PC-9 (cell line): ENCODE measurements around the gene EMD. TPM values are rescaled to one million over a fixed set of nuclear protein-coding genes. Genes with fewer than 3 reads are reported as not detected.

Experiments
- BruUV-seq: library from RNA; stranded (reverse); fragments of 400-500 nt; replicated peaks from 2 replicates; lab custom pipeline; 2021; lab: Mats Ljungman, UMichigan
- CTCF ChIA-PET: fragments of 300-600 bp; sonication (Branson Sonifier 250); formaldehyde crosslinking; loops from one replicate; lab custom pipeline; 2022; ENCODE audit warnings: antibody characterized with exemption; lab: Charles Lee
- POLR2A ChIA-PET: fragments of 300-600 bp; sonication (Branson Sonifier 250); formaldehyde crosslinking; loops from one replicate; lab custom pipeline; 2022; ENCODE audit warnings: antibody characterized with exemption; ENCODE audit not compliant: unreplicated experiment; lab: Charles Lee
- DNase-seq, 2 experiments: peaks; one replicate each; pipeline versions ENCODE4 v3.0.0 to v3.0.0-alpha.2; 2015 to 2022; ENCODE audit warnings: mixed read lengths in 1 of 2
- H2AFZ ChIP-seq: fragments of 200-600 bp; sonication (generic); 2 replicates; pipeline ENCODE4 v1.8.1; 2017; ENCODE audit warnings: antibody characterized with exemption
- H3F3A ChIP-seq: fragments of 200-600 bp; sonication (generic); 2 replicates; pipeline ENCODE4 v1.8.1; 2017; ENCODE audit warnings: antibody characterized with exemption, mild to moderate bottlenecking, low read depth; ENCODE audit not compliant: insufficient read depth
- H3K27ac ChIP-seq: fragments of 200-600 bp; sonication (generic); 2 replicates; pipeline ENCODE4 v1.6.1; 2016; ENCODE audit warnings: mixed run types
- H3K27me3 ChIP-seq: fragments of 200-600 bp; sonication (generic); 2 replicates; pipeline ENCODE4 v1.6.1; 2016; ENCODE audit warnings: low read depth, mixed run types; ENCODE audit not compliant: insufficient read depth
- H3K36me3 ChIP-seq: fragments of 200-600 bp; sonication (generic); 2 replicates; pipeline ENCODE4 v1.6.1; 2016; ENCODE audit warnings: low read depth, mixed run types
- H3K4me1 ChIP-seq: fragments of 200-600 bp; sonication (generic); replicated peaks from 2 replicates; pipeline ENCODE4 v1.6.1; 2016; ENCODE audit warnings: mixed run types; ENCODE audit not compliant: insufficient read depth
- H3K4me2 ChIP-seq: fragments of 200-600 bp; sonication (generic); 2 replicates; pipeline ENCODE4 v1.6.1; 2017; ENCODE audit warnings: mixed run types
- H3K4me3 ChIP-seq: fragments of 200-600 bp; sonication (generic); 2 replicates; pipeline ENCODE4 v1.6.1; 2016; ENCODE audit warnings: mixed run types
- H3K79me2 ChIP-seq: fragments of 200-600 bp; sonication (generic); 2 replicates; pipeline ENCODE4 v1.6.1; 2017; ENCODE audit warnings: low read depth, mixed run types
- H3K9me2 ChIP-seq: fragments of 200-600 bp; sonication (generic); 2 replicates; pipeline ENCODE4 v1.8.1; 2017; ENCODE audit warnings: mild to moderate bottlenecking; ENCODE audit not compliant: insufficient read depth
- H3K9me3 ChIP-seq: fragments of 200-600 bp; sonication (generic); 2 replicates; pipeline ENCODE4 v1.8.1; 2016; ENCODE audit warnings: low read depth; ENCODE audit not compliant: insufficient read depth
- H4K20me1 ChIP-seq: fragments of 200-600 bp; sonication (generic); 2 replicates; pipeline ENCODE4 v1.8.1; 2017; ENCODE audit not compliant: insufficient read depth
- EZH2 ChIP-seq: fragments of 200-600 bp; sonication (generic); IDR thresholded peaks from 2 replicates; pipeline ENCODE4 v1.8.0; 2017; ENCODE audit warnings: antibody characterized with exemption, low read depth
- intact Hi-C: fragments of 100-400 bp; cut with micrococcal nuclease; formaldehyde crosslinking; loops from one replicate; pipeline ENCODE4 v1.10.0; 2022; ENCODE audit not compliant: unreplicated experiment
- total RNA-seq: library from RNA; stranded (reverse); gene quantifications from 2 replicates; pipeline ENCODE4 v1.2.3, GENCODE V29; 2021
- TF ChIP-seq, protein P1 (sequence below): fragments of 200-600 bp; sonication (generic); conservative IDR thresholded peaks from 2 replicates; pipeline ENCODE4 v1.6.1; 2017; ENCODE audit warnings: mixed run types, antibody characterized with exemption, mild to moderate bottlenecking, moderate library complexity

Gene EMD
- total RNA-seq, 1 experiment from 2014 or later = 164 TPM

- Histone ChIP-seq H3K4me3 (no peak overlapping the region), H4K20me1 (peaks cover 22% of the 10 kb centered on the region), H3K9me3 (no peaks in the 10 kb centered on the region), H3K9me2 (no peaks in the 10 kb centered on the region), H3K27ac (no peak overlapping the region), H3K27me3 (no peaks in the 10 kb centered on the region), H3K36me3 (peaks cover 20% of the 10 kb centered on the region), H2AFZ (no peak overlapping the region), H3K4me1 (peaks cover 11% of the 10 kb centered on the region), H3K4me2 (no peak overlapping the region), H3F3A (peaks cover 42% of the 10 kb centered on the region), H3K79me2 (peaks cover 24% of the 10 kb centered on the region)
- DNase-seq = no peak
- intact Hi-C loops = no loop called here
- ChIA-PET CTCF (no interaction called here), POLR2A (no interaction called here)
- no TSS peak for BruUV-seq
- TF ChIP-seq EZH2 = no peak
- TF ChIP-seq, protein P1, sequence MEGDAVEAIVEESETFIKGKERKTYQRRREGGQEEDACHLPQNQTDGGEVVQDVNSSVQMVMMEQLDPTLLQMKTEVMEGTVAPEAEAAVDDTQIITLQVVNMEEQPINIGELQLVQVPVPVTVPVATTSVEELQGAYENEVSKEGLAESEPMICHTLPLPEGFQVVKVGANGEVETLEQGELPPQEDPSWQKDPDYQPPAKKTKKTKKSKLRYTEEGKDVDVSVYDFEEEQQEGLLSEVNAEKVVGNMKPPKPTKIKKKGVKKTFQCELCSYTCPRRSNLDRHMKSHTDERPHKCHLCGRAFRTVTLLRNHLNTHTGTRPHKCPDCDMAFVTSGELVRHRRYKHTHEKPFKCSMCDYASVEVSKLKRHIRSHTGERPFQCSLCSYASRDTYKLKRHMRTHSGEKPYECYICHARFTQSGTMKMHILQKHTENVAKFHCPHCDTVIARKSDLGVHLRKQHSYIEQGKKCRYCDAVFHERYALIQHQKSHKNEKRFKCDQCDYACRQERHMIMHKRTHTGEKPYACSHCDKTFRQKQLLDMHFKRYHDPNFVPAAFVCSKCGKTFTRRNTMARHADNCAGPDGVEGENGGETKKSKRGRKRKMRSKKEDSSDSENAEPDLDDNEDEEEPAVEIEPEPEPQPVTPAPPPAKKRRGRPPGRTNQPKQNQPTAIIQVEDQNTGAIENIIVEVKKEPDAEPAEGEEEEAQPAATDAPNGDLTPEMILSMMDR = no peak
These were observed 24.1 kb downstream of the EMD start for GRCh38 chrX:154403192-154403591.

DNA sequence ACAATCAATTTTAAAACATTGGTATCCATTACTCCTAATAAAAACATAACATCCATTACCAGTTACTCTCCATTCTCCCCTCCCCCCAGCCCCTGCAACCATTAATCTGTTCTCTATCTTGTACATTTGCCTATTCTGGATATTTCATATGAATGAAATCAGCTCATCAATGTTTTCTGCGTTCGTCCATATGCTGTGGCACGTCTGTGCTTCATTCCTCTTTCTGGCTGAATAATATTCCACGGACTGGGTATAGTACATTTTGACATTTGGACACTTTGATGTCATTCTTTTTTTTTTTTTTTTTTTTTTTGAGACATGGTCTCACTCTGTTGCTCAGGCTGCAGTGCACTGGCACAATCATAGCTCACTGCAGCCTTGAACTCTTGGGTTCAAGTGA is 24.8 kb downstream of the EMD start:
- H3F3A ChIP-seq = peaks cover 36% of the 10 kb centered on the region
- H3K27me3 ChIP-seq = no peaks in the 10 kb centered on the region
- H4K20me1 ChIP-seq = peaks cover 22% of the 10 kb centered on the region
- DNase-seq = no peak
- no peak overlapping the region for H3K4me3 ChIP-seq
- TF ChIP-seq EZH2 = no peak
- TF ChIP-seq, protein P1 = no peak
- ChIA-PET POLR2A (no interaction called here), CTCF (no interaction called here)
- no peak overlapping the region for H2AFZ ChIP-seq
- H3K36me3 ChIP-seq = peaks cover 19% of the 10 kb centered on the region
- no peaks in the 10 kb centered on the region for H3K9me2 ChIP-seq
- peaks cover 17% of the 10 kb centered on the region for H3K79me2 ChIP-seq
- H3K4me1 ChIP-seq = peaks cover 18% of the 10 kb centered on the region
- no peaks in the 10 kb centered on the region for H3K9me3 ChIP-seq
- intact Hi-C loops = no loop called here
- no peak overlapping the region for H3K4me2 ChIP-seq
- no peak overlapping the region for H3K27ac ChIP-seq
- BruUV-seq = no TSS peak

DNA sequence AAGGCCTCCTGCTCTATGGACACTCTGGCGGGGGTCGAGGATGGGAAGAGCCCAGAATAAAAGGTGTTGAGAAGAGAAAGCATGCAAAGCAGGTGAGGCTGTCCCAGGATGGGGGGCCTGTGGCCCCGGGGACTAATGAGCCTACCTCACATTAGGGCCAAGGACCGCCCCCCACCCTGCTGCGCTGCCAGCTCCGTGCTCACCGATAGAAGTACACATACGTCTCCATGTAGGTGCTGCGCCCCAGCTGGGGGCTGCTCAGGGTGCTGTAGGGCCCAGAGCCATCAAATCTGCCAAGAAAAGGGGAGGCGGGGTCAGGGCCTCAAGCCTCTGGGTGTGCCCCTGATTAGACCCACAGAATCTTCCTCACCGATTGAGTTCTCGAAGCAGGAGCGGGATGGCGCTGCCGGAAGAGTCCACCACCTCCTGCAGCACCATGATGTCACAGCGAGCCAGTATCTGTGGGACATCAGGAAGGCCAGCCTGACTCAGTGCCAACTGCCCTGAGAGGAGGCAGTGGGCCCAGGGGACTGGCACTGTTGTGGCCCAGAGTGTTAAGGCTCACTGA is 25.6 kb downstream of the EMD start:
- Histone ChIP-seq H3K4me3 (no peak overlapping the region), H3K4me2 (no peak overlapping the region), H3K27me3 (no peaks in the 10 kb centered on the region), H3K9me3 (no peaks in the 10 kb centered on the region), H2AFZ (no peak overlapping the region), H3F3A (peaks cover 32% of the 10 kb centered on the region), H3K9me2 (no peaks in the 10 kb centered on the region), H3K36me3 (peaks cover 10% of the 10 kb centered on the region), H3K27ac (no peak overlapping the region), H4K20me1 (peaks cover 16% of the 10 kb centered on the region), H3K79me2 (peaks cover 8% of the 10 kb centered on the region), H3K4me1 (peaks cover 21% of the 10 kb centered on the region)
- no peak for TF ChIP-seq EZH2
- TF ChIP-seq, protein P1 = no peak
- CTCF ChIA-PET = no interaction called here
- no TSS peak for BruUV-seq
- DNase-seq = no peak
- intact Hi-C loops = no loop called here
- POLR2A ChIA-PET = no interaction called here
